GM19238 (cell line): Measurements from ENCODE around the gene MAGEB1.

Experiments
- DNase-seq: peaks from one replicate; pipeline ENCODE4 v3.0.0; 2011; ENCODE audit warnings: low spot score; ENCODE audit not compliant: insufficient read length

MAGEB1 gene

GRCh38 chrX:30296408-30297254 lies 49.7 kb downstream of the MAGEB1 start:
- DNase-seq = no peak

GRCh38 chrX:30301208-30301607 lies 54.3 kb downstream of the MAGEB1 start:
- DNase-seq = no peak
